HG03097 (cell line): ENCODE data around the gene PLXNB3.

ENCODE experiments used
- ATAC-seq: cut with Tn5 transposase; IDR thresholded peaks from one replicate; pipeline ENCODE4 v1.9.1; 2021; ENCODE audit not compliant: unreplicated experiment, low FRiP score

Gene PLXNB3

GRCh38 chrX:153784325-153784967, 20.4 kb downstream of the PLXNB3 start:
- no peak for ATAC-seq

- ATAC-seq, result no peak
These were observed 22.6 kb downstream of the PLXNB3 start for GRCh38 chrX:153786669-153787068.

GRCh38 chrX:153789654-153790053, 25.6 kb downstream of the PLXNB3 start:
- no peak for ATAC-seq

- ATAC-seq, result no peak
These were observed 27.2 kb downstream of the PLXNB3 start for GRCh38 chrX:153791104-153791852.

- no peak for ATAC-seq
These were observed 28.3 kb downstream of the PLXNB3 start for GRCh38 chrX:153792368-153792767.

GRCh38 chrX:153793291-153793690, 29.2 kb downstream of the PLXNB3 start:
- no peak for ATAC-seq

GRCh38 chrX:153794018-153794896, 30.2 kb downstream of the PLXNB3 start, which contains the start of the genes IDH3G and SSR4:
Gene IDH3G, minus strand, starts transcription at chrX:153794375. Its CDS starts 49 bp downstream, at chrX:153794326.
Gene SSR4, plus strand, starts transcription at chrX:153794668. Its CDS starts 20 bp downstream, at chrX:153794688.
- ATAC-seq, result peak; percentile 82

GRCh38 chrX:153794897-153795816, 31.1 kb downstream of the PLXNB3 start:
- ATAC-seq, result no peak

- ATAC-seq, result no peak
These were observed 33.5 kb downstream of the PLXNB3 start for GRCh38 chrX:153797415-153798015.

- no peak for ATAC-seq
These were observed 35.3 kb downstream of the PLXNB3 start for GRCh38 chrX:153799326-153799725.

GRCh38 chrX:153800177-153800722, 36.2 kb downstream of the PLXNB3 start:
- ATAC-seq, result no peak

- no peak for ATAC-seq
These were observed 36.7 kb downstream of the PLXNB3 start for GRCh38 chrX:153800746-153801145.

GRCh38 chrX:153801669-153802068, 37.6 kb downstream of the PLXNB3 start:
- ATAC-seq, result no peak

GRCh38 chrX:153802513-153803045, 38.5 kb downstream of the PLXNB3 start:
- no peak for ATAC-seq

- no peak for ATAC-seq
These were observed 39.4 kb downstream of the PLXNB3 start for GRCh38 chrX:153803211-153804099.

- no peak for ATAC-seq
These were observed 40.1 kb downstream of the PLXNB3 start for GRCh38 chrX:153804100-153804595.

- ATAC-seq, result no peak
These were observed 40.6 kb downstream of the PLXNB3 start for GRCh38 chrX:153804621-153805020.

GRCh38 chrX:153805436-153805835, 41.4 kb downstream of the PLXNB3 start:
- no peak for ATAC-seq
